Sigmoid colon (tissue), 3 donors: ENCODE data around the gene ATF6B.

Source experiments
- POLR2A ChIP-seq, 2 donors: fragments of 450-650 bp; IDR thresholded peaks; one replicate each; pipeline ENCODE4 v1.6.1; 2016; ENCODE audit warnings: antibody characterized with exemption in 2 of 2, mild to moderate bottlenecking in 2 of 2, moderate library complexity in 2 of 2
- TF ChIP-seq, protein P1 (sequence below), 4 experiments: fragments of 450-650 bp in 3 of 4; fragments of 200-600 bp in 1 of 4; IDR thresholded peaks; one replicate each; pipeline ENCODE4 v1.5.1; 2016 to 2019; ENCODE audit warnings: antibody characterized with exemption in 4 of 4, mild to moderate bottlenecking in 3 of 4, moderate library complexity in 2 of 4

DNA sequence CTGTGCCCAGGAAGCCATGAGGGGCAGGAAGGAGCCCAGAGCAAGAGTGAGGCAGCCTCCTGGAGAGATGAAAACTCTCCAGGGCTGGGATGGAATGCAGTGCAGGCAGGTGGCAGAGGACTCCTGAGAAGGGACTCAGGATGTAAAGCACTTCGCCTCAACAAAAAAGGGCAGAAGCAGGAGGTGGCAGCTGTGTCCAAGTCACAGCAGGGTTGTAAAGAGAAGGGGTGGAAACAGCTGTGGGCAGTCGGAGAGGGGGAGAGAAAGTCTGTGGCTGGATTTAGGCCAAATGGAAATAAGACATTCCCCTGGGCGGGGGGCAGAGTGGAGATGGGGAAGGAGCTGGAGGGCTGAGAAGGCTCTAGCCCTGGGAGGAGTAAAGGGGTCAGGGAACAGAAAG lies 54.9 kb downstream of the ATF6B start:
- TF ChIP-seq POLR2A (IDR thresholded peaks at IDR 0.05) = no peak
- TF ChIP-seq, protein P1, sequence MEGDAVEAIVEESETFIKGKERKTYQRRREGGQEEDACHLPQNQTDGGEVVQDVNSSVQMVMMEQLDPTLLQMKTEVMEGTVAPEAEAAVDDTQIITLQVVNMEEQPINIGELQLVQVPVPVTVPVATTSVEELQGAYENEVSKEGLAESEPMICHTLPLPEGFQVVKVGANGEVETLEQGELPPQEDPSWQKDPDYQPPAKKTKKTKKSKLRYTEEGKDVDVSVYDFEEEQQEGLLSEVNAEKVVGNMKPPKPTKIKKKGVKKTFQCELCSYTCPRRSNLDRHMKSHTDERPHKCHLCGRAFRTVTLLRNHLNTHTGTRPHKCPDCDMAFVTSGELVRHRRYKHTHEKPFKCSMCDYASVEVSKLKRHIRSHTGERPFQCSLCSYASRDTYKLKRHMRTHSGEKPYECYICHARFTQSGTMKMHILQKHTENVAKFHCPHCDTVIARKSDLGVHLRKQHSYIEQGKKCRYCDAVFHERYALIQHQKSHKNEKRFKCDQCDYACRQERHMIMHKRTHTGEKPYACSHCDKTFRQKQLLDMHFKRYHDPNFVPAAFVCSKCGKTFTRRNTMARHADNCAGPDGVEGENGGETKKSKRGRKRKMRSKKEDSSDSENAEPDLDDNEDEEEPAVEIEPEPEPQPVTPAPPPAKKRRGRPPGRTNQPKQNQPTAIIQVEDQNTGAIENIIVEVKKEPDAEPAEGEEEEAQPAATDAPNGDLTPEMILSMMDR (IDR thresholded peaks at IDR 0.05) = no peak
